Measurements from ENCODE around the gene DMRT3.
"Not testable (repeated sequence)": the region's sequence is repeated elsewhere in the genome, so short reads cannot be mapped to it uniquely, and the experiment has no call there.

DMRT3 gene

GRCh38 chr9:998299-999110, 22.1 kb downstream of the DMRT3 start:
- DNase-seq (ENCODE audit: low read depth in 2 of 2, low spot score in 1 of 2): not testable (repeated sequence)

DNA sequence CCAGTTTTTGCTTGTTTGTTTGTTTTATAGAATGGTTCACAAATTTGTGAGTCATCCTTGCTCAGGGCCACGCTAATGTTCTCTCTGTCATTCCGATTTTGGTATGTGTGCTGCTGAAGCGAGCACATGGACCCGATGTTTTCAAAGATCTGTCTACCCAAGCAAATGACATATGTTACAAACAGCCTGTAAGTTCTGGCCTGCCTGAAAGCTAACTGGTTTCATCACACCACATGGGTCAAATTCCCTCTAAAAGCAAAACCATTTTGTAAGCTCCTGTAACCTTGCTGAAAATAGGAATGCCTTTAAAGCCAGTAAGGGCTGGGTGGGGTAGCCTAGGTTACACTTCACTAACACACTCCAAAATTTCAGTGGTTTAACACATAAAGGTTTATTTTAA, 25.4 kb downstream of the DMRT3 start:
- DNase-seq (ENCODE audit: low read depth in 2 of 2, low spot score in 1 of 2): no peak

GRCh38 chr9:1002678-1003077, 26.2 kb downstream of the DMRT3 start:
- DNase-seq (ENCODE audit: low read depth in 2 of 2, low spot score in 1 of 2): no peak

- no peak for DNase-seq (ENCODE audit: low read depth in 2 of 2, low spot score in 1 of 2)
Observed at GRCh38 chr9:1005043-1005667, 28.7 kb downstream of the DMRT3 start.

DNA sequence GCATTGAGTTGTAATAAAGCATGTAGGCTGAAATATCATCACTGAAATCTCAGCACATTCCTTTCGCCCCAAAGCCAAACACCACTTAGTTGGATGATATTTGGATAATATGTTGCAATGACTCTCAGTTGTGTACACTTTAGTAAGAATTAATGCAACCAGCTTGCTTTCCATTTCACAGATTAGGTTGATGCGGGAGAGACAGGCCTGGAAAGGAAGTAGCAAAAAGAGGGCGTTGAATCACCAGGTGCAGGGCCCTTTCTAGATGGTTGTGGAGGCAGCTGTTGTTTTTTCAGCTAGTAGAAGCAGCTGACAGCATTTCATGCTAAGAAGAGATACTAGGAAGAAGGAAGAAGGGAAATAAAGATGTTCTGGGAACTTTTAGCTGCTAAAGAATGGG, 30.9 kb downstream of the DMRT3 start:
- no peak for DNase-seq (ENCODE audit: low read depth in 2 of 2, low spot score in 1 of 2)

GRCh38 chr9:1008216-1008615, 31.8 kb downstream of the DMRT3 start:
- no peak for DNase-seq (ENCODE audit: low read depth in 2 of 2, low spot score in 1 of 2)

DNA sequence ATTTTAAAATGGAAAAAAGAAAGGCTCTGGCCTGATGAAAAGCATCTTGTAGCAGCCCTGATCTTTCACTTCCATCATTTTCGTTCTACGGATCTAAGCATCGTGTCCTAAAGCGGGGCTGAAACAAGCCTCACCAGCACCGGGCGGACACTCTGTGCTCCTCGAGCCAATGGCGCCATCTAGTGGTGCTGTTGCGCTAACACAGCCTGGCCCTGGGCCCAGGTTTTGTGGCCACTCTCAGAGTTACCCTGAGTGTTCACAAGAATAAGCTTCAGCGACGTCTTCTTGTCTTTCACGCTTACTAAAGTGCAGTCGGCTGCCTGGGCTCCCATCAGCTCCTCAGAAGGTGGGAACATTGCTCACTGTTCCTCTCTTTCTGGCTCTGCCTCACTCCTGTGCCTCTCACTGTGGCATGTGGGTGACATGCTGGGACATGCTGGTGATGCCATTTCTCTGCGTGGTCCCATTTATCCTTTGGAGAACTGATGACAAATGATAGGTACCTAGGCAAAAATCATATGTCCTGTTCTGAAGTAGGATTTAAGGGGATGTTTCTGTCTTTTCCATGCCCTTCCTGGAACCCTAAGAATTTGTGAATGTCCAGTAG, 32.7 kb downstream of the DMRT3 start:
- DNase-seq (ENCODE audit: low read depth in 2 of 2, low spot score in 1 of 2): peak; percentile 6 to 44

DNA sequence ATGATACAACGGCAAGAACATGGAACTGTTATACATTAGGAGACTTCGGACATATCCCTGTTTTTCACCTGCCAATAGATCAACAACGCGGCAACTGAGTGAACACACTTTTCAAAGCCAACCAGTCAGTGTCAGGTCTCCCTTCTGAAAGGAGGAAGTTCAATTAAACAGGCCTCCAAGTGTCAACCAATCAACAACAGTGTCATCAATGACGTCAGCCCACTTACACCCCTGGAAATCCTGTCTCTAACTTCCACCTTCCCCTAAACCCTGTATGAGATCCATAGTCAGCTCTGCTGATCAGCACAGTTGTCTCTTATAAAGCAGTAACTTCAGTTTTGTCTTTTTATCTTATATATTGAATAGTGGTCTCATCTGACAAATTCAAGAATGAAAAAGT, 36.6 kb downstream of the DMRT3 start:
- no peak for DNase-seq (ENCODE audit: low read depth in 2 of 2, low spot score in 1 of 2)

DNA sequence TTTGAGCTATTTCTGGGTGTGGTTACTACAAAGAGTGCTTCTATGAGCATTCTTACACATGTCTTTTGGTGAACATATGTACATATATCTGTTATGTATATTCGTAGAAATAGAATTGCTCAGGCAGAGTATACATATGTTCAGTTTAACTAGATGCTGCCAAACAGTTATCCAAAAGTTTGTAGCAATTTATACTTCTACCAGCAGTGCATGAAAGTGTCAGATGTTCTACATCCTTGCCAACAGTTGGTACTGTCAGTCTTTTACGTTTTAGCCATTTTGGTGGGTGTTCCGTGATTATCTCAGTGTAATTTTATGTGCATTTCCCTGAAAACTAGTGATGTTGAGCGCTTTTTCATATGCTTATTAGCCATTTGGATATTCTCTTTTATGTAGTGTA, 37.8 kb downstream of the DMRT3 start:
- DNase-seq (ENCODE audit: low read depth in 2 of 2, low spot score in 1 of 2): no peak

GRCh38 chr9:1014640-1015039, 38.2 kb downstream of the DMRT3 start:
- DNase-seq (ENCODE audit: low read depth in 2 of 2, low spot score in 1 of 2): no peak

GRCh38 chr9:1018121-1018520, 41.7 kb downstream of the DMRT3 start:
- no peak for DNase-seq (ENCODE audit: low read depth in 2 of 2, low spot score in 1 of 2)

DNA sequence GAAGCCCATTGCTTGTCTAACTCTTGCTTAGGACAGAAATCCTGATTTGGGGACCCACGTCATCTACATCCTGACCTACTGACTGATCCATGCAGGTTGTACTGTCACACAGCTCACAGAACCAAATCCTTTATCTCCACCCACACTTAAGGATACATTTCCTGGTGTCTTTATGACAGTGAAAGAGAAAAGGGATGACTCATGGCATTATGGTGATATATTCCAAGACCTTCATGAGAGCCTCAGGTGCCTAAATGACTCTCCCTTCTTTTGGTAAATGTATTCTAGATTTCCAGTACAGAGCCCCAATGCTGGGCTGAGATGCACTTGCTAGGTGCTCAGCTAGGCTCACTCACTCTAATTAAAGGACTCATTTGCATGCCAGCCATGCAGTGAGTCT, 47.7 kb downstream of the DMRT3 start:
- no peak for DNase-seq (ENCODE audit: low read depth in 2 of 2, low spot score in 1 of 2)

GRCh38 chr9:1025131-1025530, 48.7 kb downstream of the DMRT3 start:
- DNase-seq (ENCODE audit: low read depth in 2 of 2, low spot score in 1 of 2): no peak

DNA sequence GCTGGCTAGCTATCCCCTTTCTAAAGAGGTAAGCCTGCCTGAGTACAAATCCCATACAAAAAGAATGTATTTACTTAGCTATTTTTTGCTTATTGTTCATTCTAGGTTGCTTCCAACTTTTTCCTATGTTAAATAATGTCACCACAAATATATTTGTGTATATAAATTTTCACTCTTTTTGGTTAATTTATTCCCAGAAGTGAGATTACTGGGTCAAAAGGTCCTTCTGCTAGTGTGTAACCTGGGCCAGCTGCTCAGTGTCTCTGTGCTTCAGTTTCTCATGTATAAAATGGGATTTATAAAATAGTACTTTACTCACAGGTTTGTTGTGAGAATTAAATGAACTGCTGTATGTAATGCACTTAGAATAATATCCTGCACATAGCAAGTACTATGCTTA, 49.8 kb downstream of the DMRT3 start:
- no peak for DNase-seq (ENCODE audit: low read depth in 2 of 2, low spot score in 1 of 2)

- DNase-seq (ENCODE audit: low read depth in 2 of 2, low spot score in 1 of 2): no peak
Observed at GRCh38 chr9:1028501-1029190, 52.2 kb downstream of the DMRT3 start.

DNA sequence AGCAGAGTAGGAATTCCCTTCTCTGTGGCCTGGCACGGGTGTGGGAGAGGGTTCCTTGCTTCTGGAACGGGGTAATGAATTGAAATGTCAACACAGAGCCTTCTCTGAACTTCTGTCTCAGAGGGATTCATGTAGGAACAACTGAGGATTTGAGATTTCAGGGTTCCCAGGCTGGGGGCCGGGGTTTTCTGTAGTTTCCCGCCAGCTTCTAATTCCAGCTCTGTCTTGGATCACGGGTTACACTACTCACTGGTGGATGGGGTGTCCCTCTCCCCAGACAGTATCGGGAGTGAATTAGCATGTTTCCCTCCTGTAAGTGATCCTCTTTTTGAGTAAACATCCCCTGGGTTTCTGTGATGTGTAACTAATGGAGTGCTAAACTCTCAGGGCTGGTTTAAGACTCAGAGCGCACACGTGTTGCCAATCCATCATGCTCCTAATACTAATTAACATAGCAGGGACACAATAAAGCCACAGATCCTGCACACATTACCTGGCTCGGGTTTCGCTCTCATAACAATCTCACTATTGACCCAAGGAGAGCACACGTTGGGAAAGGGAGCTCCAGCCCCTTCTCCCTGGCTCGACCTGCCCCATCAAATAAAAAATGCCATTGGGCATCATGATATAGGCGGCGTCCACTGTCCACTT, 55.6 kb downstream of the DMRT3 start:
- DNase-seq (ENCODE audit: low read depth in 2 of 2, low spot score in 1 of 2): no peak

DNA sequence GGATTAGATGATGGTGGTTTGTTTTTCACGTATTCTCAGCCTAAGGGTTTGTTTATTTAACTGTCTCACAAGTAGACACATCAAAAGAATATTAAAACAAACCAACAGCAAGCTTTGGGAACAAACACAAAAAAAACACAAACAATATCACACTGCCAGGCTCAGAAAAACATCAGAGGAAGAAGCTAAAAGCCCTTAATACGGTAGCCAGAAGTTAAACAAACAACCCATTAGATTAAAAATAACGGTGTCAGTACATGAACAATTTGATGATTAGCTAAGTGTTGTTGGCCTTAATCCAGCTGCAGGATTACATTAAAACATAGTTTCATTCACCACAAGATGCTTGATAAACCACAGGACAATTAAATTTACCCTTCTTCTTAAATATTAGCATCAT, 57.8 kb downstream of the DMRT3 start:
- DNase-seq (ENCODE audit: low read depth in 2 of 2, low spot score in 1 of 2): no peak

- no peak for DNase-seq (ENCODE audit: low read depth in 2 of 2, low spot score in 1 of 2)
Observed at GRCh38 chr9:1039589-1039988, 63.1 kb downstream of the DMRT3 start.
